ENCODE data around the gene JAG2.

DNA sequence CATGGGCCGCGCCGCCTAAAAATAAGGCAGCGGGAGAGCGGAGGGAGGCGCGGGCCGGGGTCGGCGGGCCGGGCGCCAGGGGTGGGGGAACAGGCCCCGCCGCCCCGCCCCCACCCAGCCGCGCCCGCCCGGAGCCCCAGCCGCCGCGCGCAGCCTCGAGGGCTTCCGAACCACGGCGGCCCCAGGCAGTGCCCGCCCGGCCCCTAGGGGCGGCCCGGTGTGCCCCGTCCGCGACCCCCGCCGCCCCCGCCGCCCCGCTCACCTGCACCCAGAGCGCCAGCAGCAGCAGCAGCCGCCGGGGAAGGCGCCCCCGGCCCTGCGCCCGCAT lies 519 bp downstream of the JAG2 start:
- TF ChIP-seq CTCF (IDR thresholded peaks at IDR 0.05) (no peak), POLR2A (IDR thresholded peaks at IDR 0.05) (no peak)

Measured in breast epithelium (tissue), 3 donors.